AG20443 (cell line): Measurements from ENCODE around the gene CATSPER3.
A peak's percentile ranks its signal among the peaks of the same experiment; 100 is the strongest.

Experiments used
- DNase-seq: peaks from one replicate; pipeline ENCODE4 v3.0.0; 2012; ENCODE audit warnings: low spot score, mixed read lengths

Gene CATSPER3

GRCh38 chr5:134967607-134968006 lies at the start of gene CATSPER3:
TSS of gene CATSPER3 (plus strand) at chr5:134967907. CDS start at chr5:134967992, 85 bp downstream.
- DNase-seq = no peak

- DNase-seq = no peak
Observed at GRCh38 chr5:134918861-134919260, 48.8 kb upstream of the CATSPER3 start.

- no peak for DNase-seq
Observed at GRCh38 chr5:134920848-134921575, 46.7 kb upstream of the CATSPER3 start.

- DNase-seq = no peak
Observed at GRCh38 chr5:134932508-134932907, 35.2 kb upstream of the CATSPER3 start.

- no peak for DNase-seq
Observed at GRCh38 chr5:134934202-134934601, 33.5 kb upstream of the CATSPER3 start.

GRCh38 chr5:134935711-134936602 lies 31.8 kb upstream of the CATSPER3 start:
- DNase-seq = no peak

- DNase-seq = no peak
Observed at GRCh38 chr5:134937526-134937925, 30.2 kb upstream of the CATSPER3 start.

GRCh38 chr5:134938030-134938429 lies 29.7 kb upstream of the CATSPER3 start:
- DNase-seq = no peak

GRCh38 chr5:134939500-134939899 lies 28.2 kb upstream of the CATSPER3 start:
- DNase-seq = no peak

- DNase-seq = no peak
Observed at GRCh38 chr5:134943547-134943946, 24.2 kb upstream of the CATSPER3 start.

GRCh38 chr5:134944630-134945029 lies 23.1 kb upstream of the CATSPER3 start:
- no peak for DNase-seq

GRCh38 chr5:134945041-134945440 lies 22.7 kb upstream of the CATSPER3 start:
- no peak for DNase-seq

- peak; percentile 18 for DNase-seq
Observed at GRCh38 chr5:134948911-134949310, 18.8 kb upstream of the CATSPER3 start.

- DNase-seq = no peak
Observed at GRCh38 chr5:134949316-134949715, 18.4 kb upstream of the CATSPER3 start.

GRCh38 chr5:134957920-134958608 lies 9.6 kb upstream of the CATSPER3 start:
- DNase-seq = no peak

- DNase-seq = no peak
Observed at GRCh38 chr5:134958755-134959154, 9.0 kb upstream of the CATSPER3 start.

GRCh38 chr5:134963098-134963497 lies 4.6 kb upstream of the CATSPER3 start:
- DNase-seq = no peak

GRCh38 chr5:134964359-134965270 lies 3.1 kb upstream of the CATSPER3 start:
- no peak for DNase-seq

GRCh38 chr5:134965271-134965825 lies 2.4 kb upstream of the CATSPER3 start:
- DNase-seq = no peak

- no peak for DNase-seq
Observed at GRCh38 chr5:134968055-134968454, 348 bp downstream of the CATSPER3 start.

- DNase-seq = no peak
Observed at GRCh38 chr5:134969166-134969565, 1.5 kb downstream of the CATSPER3 start.
